Mesodermal cell (in vitro differentiated cells): Measurements from ENCODE around the gene TGM2.
A peak's percentile ranks its signal among the peaks of the same experiment; 100 is the strongest.

Experiments used
- H3K27ac ChIP-seq: 2 replicates; pipeline ENCODE4 v1.7.0; 2013; ENCODE audit warnings: mild to moderate bottlenecking, low read depth, low read length, moderate library complexity; ENCODE audit not compliant: severe bottlenecking
- H3K36me3 ChIP-seq: 2 replicates; pipeline ENCODE4 v1.7.1; 2013; ENCODE audit warnings: mild to moderate bottlenecking, low read length, moderate library complexity; ENCODE audit not compliant: control insufficient read depth, insufficient read depth
- H3K4me1 ChIP-seq: one replicate; pipeline ENCODE4 v1.7.1; 2013; ENCODE audit warnings: mild to moderate bottlenecking, low read length; ENCODE audit not compliant: insufficient read depth, control insufficient read depth, poor library complexity, severe bottlenecking
- H3K4me3 ChIP-seq: 2 replicates; pipeline ENCODE4 v1.7.0; 2013; ENCODE audit warnings: low read length, control low read depth, mild to moderate bottlenecking; ENCODE audit not compliant: insufficient read depth, poor library complexity, severe bottlenecking; ENCODE audit errors: extremely low read depth
- H3K9me3 ChIP-seq: 2 replicates; pipeline ENCODE4 v1.7.1; 2013; ENCODE audit warnings: mild to moderate bottlenecking, low read length, moderate library complexity; ENCODE audit not compliant: control insufficient read depth
- WGBS, 2 experiments: methylation state at CpG; one replicate each; pipeline ENCODE4 v1.1.5; 2013; ENCODE audit warnings: missing lambda C conversion rate in 2 of 2; ENCODE audit not compliant: insufficient coverage in 2 of 2; 5-methylcytosine and 5-hydroxymethylcytosine counted together

The TGM2 gene

GRCh38 chr20:38167328-38167850, 2.3 kb upstream of the TGM2 start:
- Histone ChIP-seq H3K36me3 (no peaks in the 10 kb centered on the region), H3K9me3 (no peaks in the 10 kb centered on the region), H3K4me1 (peaks cover 53% of the 10 kb centered on the region), H3K4me3 (no peak overlapping the region), H3K27ac (peak overlapping the region; percentile 54)
- 85 to 94% methylated on average over 6 to 7 of the region's 8 CpGs for WGBS, 2 experiments

GRCh38 chr20:38166703-38167233, 1.7 kb upstream of the TGM2 start:
- peaks cover 53% of the 10 kb centered on the region for H3K4me1 ChIP-seq

GRCh38 chr20:38165966-38166702, 1.1 kb upstream of the TGM2 start:
- peaks cover 5% of the 10 kb centered on the region for H3K36me3 ChIP-seq
- H3K9me3 ChIP-seq: no peaks in the 10 kb centered on the region
- H3K4me1 ChIP-seq: peaks cover 51% of the 10 kb centered on the region
- 95 to 97% methylated on average over 8 to 10 of the region's 11 CpGs for WGBS, 2 experiments
- no peak overlapping the region for H3K27ac ChIP-seq
- no peak overlapping the region for H3K4me3 ChIP-seq

More at GRCh38 chr20:38166703-38167233, 1.7 kb upstream of the TGM2 start:
- Histone ChIP-seq H3K9me3 (no peaks in the 10 kb centered on the region), H3K36me3 (no peaks in the 10 kb centered on the region), H3K4me3 (no peak overlapping the region), H3K27ac (peak overlapping the region; percentile 2)
- WGBS, 2 experiments: 91 to 95% methylated on average over 9 to 11 of the region's 11 CpGs

GRCh38 chr20:38164624-38165088, 414 bp downstream of the TGM2 start:
- Histone ChIP-seq H3K4me3 (peak overlapping the region; percentile 33), H3K4me1 (peaks cover 44% of the 10 kb centered on the region), H3K36me3 (peaks cover 20% of the 10 kb centered on the region), H3K9me3 (no peaks in the 10 kb centered on the region), H3K27ac (no peak overlapping the region)
- 82 to 83% methylated on average over 9 to 12 of the region's 14 CpGs for WGBS, 2 experiments

GRCh38 chr20:38164069-38164468, 1.0 kb downstream of the TGM2 start:
- peaks cover 43% of the 10 kb centered on the region for H3K4me1 ChIP-seq
- H3K9me3 ChIP-seq: no peaks in the 10 kb centered on the region
- 94 to 95% methylated on average over 4 of the region's 5 CpGs for WGBS, 2 experiments
- H3K27ac ChIP-seq: no peak overlapping the region
- H3K4me3 ChIP-seq: peak overlapping the region; percentile 33
- H3K36me3 ChIP-seq: peaks cover 23% of the 10 kb centered on the region

- peaks cover 26% of the 10 kb centered on the region for H3K36me3 ChIP-seq
- peak overlapping the region; percentile 33 for H3K4me3 ChIP-seq
- peaks cover 36% of the 10 kb centered on the region for H3K4me1 ChIP-seq
- no peak overlapping the region for H3K27ac ChIP-seq
- 77 to 85% methylated on average over 11 to 12 of the region's 15 CpGs for WGBS, 2 experiments
- no peaks in the 10 kb centered on the region for H3K9me3 ChIP-seq
These were observed 1.9 kb downstream of the TGM2 start for GRCh38 chr20:38162878-38163875.

GRCh38 chr20:38162149-38162548, 2.9 kb downstream of the TGM2 start:
- H3K9me3 ChIP-seq: no peaks in the 10 kb centered on the region
- peaks cover 37% of the 10 kb centered on the region for H3K36me3 ChIP-seq
- H3K4me1 ChIP-seq: peaks cover 26% of the 10 kb centered on the region
- no peak overlapping the region for H3K4me3 ChIP-seq
- no peak overlapping the region for H3K27ac ChIP-seq
- 86 to 100% methylated on average over 1 of the region's 2 CpGs for WGBS, 2 experiments

- Histone ChIP-seq H3K4me1 (peaks cover 18% of the 10 kb centered on the region), H3K9me3 (no peaks in the 10 kb centered on the region), H3K27ac (no peak overlapping the region), H3K4me3 (no peak overlapping the region), H3K36me3 (peaks cover 44% of the 10 kb centered on the region)
- 88 to 98% methylated on average over 9 to 12 of the region's 14 CpGs for whole genome bisulfite sequencing, 2 experiments
These were observed 3.7 kb downstream of the TGM2 start for GRCh38 chr20:38161412-38161774.

- Histone ChIP-seq H3K4me3 (no peak overlapping the region), H3K27ac (no peak overlapping the region), H3K36me3 (peaks cover 57% of the 10 kb centered on the region), H3K9me3 (no peaks in the 10 kb centered on the region), H3K4me1 (peaks cover 12% of the 10 kb centered on the region)
- 93 to 94% methylated on average over 7 of the region's 7 CpGs for WGBS, 2 experiments
These were observed 4.9 kb downstream of the TGM2 start for GRCh38 chr20:38159957-38160756.

GRCh38 chr20:38159566-38159956, 5.5 kb downstream of the TGM2 start:
- H3K9me3 ChIP-seq: no peaks in the 10 kb centered on the region
- H3K27ac ChIP-seq: no peak overlapping the region
- H3K4me1 ChIP-seq: peaks cover 12% of the 10 kb centered on the region
- 94 to 100% methylated on average over 3 to 5 of the region's 5 CpGs for WGBS, 2 experiments
- H3K36me3 ChIP-seq: peaks cover 62% of the 10 kb centered on the region
- no peak overlapping the region for H3K4me3 ChIP-seq
